Stomach (tissue), 4 donors: ENCODE measurements around the gene MTCL3.

Source experiments
- CTCF ChIP-seq, 7 experiments: fragments of 450-650 bp in 4 of 7; fragments of 200-600 bp in 3 of 7; sonication (generic) in 3 of 7; IDR thresholded peaks; one replicate each; pipeline ENCODE4 v1.5.1; 2016 to 2019; ENCODE audit warnings: antibody characterized with exemption in 7 of 7, control low read depth in 2 of 7, mild to moderate bottlenecking in 1 of 7
- EP300 ChIP-seq: sonication (generic); formaldehyde crosslinking; IDR thresholded peaks from one replicate; pipeline ENCODE4 v1.6.1; 2017; ENCODE audit warnings: antibody characterized with exemption
- POLR2A ChIP-seq, 4 donors: fragments of 450-650 bp; IDR thresholded peaks; one replicate each; pipeline ENCODE4 v1.6.1; 2016; ENCODE audit warnings: antibody characterized with exemption in 4 of 4, control low read depth in 2 of 4, mild to moderate bottlenecking in 1 of 4, moderate library complexity in 1 of 4
- POLR2AphosphoS5 ChIP-seq, 3 donors: sonication (generic); formaldehyde crosslinking; IDR thresholded peaks; one replicate each; pipeline ENCODE4 v1.6.1; 2016; ENCODE audit warnings: antibody characterized with exemption in 3 of 3

GRCh38 chr6:127486934-127487333 lies 32.2 kb downstream of the MTCL3 start:
- TF ChIP-seq CTCF (IDR thresholded peaks at IDR 0.05), result no peak
- TF ChIP-seq POLR2AphosphoS5 (IDR thresholded peaks at IDR 0.05), result no peak
- TF ChIP-seq POLR2A (IDR thresholded peaks at IDR 0.05), result no peak
- TF ChIP-seq EP300, result no peak
